GM12865 (cell line): Measurements from ENCODE around the gene CARD10.

Experiments
- DNase-seq: peaks from one replicate; pipeline ENCODE4 v3.0.0; 2010; ENCODE audit warnings: low read depth
- H3K4me3 ChIP-seq: 2 replicates; pipeline ENCODE4 v1.5.1; 2011; ENCODE audit warnings: mild to moderate bottlenecking, low read depth, low read length, control low read depth
- TF ChIP-seq, protein P1 (sequence below): IDR thresholded peaks from 2 replicates; pipeline ENCODE4 v1.5.1; 2011; ENCODE audit warnings: low read length, control low read depth, low read depth, inconsistent platforms; ENCODE audit not compliant: insufficient read depth; ENCODE audit errors: missing control alignments

Gene CARD10, protein sequence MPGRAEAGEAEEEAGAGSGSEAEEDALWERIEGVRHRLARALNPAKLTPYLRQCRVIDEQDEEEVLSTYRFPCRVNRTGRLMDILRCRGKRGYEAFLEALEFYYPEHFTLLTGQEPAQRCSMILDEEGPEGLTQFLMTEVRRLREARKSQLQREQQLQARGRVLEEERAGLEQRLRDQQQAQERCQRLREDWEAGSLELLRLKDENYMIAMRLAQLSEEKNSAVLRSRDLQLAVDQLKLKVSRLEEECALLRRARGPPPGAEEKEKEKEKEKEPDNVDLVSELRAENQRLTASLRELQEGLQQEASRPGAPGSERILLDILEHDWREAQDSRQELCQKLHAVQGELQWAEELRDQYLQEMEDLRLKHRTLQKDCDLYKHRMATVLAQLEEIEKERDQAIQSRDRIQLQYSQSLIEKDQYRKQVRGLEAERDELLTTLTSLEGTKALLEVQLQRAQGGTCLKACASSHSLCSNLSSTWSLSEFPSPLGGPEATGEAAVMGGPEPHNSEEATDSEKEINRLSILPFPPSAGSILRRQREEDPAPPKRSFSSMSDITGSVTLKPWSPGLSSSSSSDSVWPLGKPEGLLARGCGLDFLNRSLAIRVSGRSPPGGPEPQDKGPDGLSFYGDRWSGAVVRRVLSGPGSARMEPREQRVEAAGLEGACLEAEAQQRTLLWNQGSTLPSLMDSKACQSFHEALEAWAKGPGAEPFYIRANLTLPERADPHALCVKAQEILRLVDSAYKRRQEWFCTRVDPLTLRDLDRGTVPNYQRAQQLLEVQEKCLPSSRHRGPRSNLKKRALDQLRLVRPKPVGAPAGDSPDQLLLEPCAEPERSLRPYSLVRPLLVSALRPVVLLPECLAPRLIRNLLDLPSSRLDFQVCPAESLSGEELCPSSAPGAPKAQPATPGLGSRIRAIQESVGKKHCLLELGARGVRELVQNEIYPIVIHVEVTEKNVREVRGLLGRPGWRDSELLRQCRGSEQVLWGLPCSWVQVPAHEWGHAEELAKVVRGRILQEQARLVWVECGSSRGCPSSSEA

DNA sequence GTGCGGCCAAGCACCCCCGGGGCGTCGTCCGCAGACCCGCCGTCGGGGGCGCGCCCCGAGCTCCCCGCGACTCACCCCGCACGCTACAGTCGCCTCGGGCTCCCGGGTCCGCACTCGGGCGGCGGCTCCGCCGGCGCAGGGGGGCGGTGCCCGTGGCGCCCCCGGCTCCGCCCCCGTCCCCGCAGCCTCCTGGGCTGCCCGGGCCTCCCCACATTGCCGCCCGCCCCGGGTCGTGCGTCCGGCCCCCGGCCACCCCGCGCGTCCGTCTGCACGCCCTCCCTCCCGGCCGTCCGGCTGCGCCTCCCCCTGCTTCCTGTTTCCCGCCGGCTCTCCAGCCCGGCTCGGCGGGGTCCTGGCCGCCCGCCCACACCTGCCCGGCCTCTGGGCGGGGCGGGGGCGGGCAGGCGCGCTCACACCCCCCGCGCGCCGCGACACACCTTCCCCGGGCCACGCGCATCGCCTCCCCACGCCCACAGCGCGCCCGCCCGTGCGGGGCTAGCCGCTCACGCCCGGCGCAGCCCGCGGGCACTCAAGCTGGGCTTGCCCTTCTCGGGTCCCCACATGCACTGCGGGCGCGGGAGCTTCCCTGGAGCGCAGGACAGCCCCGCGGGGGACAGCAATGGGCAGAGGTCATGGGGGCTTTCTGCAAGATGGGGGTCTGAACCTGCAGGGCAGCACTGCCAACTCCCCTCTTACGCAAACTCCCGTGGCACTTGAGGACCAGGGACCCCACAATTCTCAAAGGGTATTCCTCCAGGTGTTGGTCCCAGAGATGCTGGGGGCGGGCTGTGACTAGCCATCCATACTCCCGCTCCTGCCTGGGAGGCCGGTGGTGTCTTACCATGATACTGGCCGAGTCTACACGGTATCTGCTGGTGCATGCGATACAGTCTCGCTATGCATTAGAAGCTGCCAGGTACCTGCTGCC is at the start of gene CARD10:
Gene CARD10, minus strand, starts transcription at position 148 of the 928 bp plus-strand sequence. CDS start 215 bp downstream, outside the sequence.
- DNase-seq, result no peak
- no peak within 1 kb of the TSS; the same call in 1 of the 2 replicates for H3K4me3 ChIP-seq
- TF ChIP-seq, protein P1, sequence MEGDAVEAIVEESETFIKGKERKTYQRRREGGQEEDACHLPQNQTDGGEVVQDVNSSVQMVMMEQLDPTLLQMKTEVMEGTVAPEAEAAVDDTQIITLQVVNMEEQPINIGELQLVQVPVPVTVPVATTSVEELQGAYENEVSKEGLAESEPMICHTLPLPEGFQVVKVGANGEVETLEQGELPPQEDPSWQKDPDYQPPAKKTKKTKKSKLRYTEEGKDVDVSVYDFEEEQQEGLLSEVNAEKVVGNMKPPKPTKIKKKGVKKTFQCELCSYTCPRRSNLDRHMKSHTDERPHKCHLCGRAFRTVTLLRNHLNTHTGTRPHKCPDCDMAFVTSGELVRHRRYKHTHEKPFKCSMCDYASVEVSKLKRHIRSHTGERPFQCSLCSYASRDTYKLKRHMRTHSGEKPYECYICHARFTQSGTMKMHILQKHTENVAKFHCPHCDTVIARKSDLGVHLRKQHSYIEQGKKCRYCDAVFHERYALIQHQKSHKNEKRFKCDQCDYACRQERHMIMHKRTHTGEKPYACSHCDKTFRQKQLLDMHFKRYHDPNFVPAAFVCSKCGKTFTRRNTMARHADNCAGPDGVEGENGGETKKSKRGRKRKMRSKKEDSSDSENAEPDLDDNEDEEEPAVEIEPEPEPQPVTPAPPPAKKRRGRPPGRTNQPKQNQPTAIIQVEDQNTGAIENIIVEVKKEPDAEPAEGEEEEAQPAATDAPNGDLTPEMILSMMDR, result no peak

DNA sequence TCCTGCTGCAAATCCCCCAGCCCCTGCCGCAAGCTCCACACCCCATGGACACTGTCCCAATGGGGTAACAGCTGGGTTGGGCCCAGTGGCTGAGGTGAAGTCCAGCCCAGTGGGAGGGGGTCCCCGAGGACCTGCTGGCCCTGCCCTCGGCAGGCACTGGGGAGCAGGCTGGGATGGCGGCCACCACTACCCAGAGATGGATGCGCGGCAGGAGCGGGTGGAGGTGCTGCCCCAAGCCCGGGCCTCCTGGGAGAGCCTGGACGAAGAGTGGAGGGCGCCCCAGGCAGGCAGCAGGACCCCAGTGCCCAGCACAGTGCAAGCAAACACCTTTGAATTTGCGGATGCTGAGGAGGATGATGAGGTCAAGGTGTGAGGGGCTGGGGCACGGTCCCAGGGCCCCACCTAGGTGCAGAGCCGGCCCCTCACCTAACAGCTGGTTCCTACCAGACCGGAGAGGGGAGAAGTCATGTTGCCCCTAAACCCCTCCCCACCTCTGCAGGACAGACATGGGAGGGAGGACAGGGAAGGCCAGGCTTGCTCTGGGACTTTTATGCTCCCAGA is 49.3 kb upstream of the CARD10 start:
- no peak overlapping the region for H3K4me3 ChIP-seq
- TF ChIP-seq, protein P1, result no peak
- DNase-seq, result no peak

DNA sequence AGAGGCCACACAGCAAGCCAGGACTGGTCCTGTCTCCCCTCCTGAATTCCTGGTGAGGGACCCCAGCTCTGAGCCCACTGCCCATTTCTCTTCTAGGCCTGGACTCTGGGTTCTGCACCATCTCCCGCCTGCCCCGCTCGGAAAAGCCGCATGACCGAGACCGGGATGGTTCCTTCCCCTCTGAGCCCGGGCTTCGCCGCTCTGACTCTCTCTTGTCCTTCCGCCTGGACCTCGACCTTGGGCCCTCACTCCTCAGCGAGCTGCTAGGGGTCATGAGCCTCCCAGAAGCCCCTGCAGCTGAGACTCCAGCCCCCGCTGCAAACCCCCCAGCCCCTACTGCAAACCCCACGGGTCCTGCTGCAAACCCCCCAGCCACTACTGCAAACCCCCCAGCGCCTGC is 48.8 kb upstream of the CARD10 start:
- TF ChIP-seq, protein P1, result no peak
- DNase-seq, result no peak
- H3K4me3 ChIP-seq, result no peak overlapping the region

DNA sequence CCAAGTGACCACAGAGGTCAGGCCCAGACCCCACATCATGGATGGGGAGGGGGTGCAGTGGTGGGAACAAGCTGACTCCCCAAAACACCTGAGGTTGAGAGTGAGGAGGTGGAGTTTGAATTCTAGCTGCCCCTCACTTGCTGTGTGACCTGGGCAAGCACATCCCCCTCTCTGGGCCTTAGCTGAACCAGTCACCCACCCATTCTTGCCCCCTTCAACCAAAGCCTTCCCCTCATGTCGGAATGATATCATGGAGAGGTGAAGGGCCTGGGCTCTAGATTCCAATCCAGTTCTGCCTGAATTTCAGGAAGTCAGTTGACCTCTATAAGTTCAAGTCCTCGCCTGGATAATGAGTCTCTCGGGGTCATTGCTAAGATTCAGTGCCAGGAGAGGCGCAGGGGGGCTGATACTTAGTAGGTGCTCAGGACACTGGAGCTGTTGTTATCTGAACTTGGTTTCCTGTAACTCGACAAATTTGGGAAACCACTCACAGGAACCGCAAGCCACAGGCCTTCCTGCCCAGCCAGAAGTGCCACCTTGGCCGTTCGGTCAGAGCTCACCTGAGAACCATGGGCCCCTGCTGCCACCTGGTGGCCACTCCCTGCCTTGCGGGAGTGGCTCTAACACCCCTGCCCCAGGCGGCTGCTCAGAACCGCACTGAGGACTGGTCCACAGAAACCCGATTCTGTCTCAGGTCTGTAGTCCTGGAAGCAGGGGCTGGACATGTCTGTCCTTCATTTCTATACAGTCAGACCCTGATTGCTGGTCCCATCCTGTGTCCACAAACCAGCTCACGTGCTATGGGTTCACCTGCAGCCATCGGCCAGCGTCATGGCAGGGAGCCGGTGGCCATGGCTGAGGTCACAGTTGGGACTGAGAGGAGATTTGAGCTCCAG is 47.9 kb upstream of the CARD10 start:
- TF ChIP-seq, protein P1, result peak; percentile 95
- DNase-seq, result peak; percentile 94
- H3K4me3 ChIP-seq, result no peak overlapping the region

DNA sequence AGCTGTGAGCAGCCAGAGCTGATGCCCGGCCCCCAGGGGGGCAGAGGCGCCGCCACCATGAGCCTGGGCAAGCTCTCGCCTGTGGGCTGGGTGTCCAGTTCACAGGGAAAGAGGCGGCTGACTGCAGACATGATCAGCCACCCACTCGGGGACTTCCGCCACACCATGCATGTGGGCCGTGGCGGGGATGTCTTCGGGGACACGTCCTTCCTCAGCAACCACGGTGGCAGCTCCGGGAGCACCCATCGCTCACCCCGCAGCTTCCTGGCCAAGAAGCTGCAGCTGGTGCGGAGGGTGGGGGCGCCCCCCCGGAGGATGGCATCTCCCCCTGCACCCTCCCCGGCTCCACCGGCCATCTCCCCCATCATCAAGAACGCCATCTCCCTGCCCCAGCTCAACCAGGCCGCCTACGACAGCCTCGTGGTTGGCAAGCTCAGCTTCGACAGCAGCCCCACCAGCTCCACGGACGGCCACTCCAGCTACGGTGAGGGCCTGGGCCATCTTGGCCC is 47.2 kb upstream of the CARD10 start:
- DNase-seq, result peak; percentile 27
- TF ChIP-seq, protein P1, result no peak
- no peak overlapping the region for H3K4me3 ChIP-seq
